H1 (cell line): ENCODE results near the gene DAB2IP. TPM values are rescaled to one million over a fixed set of nuclear protein-coding genes. Genes with fewer than 3 reads are reported as not detected.

Source experiments
- CHD7 ChIP-seq: fragments of 300-600 bp; sonication (generic); IDR thresholded peaks from 2 replicates; pipeline ENCODE4 v1.7.1; 2012; ENCODE audit warnings: low read length, moderate library complexity, mild to moderate bottlenecking, inconsistent platforms; ENCODE audit not compliant: insufficient replicate concordance
- EP300 ChIP-seq, 2 experiments: IDR thresholded peaks; 1 replicate in 1 of 2; 2 replicates in 1 of 2; pipeline ENCODE4 v1.6.1; 2011 to 2012; ENCODE audit warnings: low read depth in 2 of 2, low read length in 2 of 2, mild to moderate bottlenecking in 2 of 2, borderline replicate concordance in 1 of 2, inconsistent platforms in 1 of 2, moderate library complexity in 1 of 2
- EZH2 ChIP-seq: fragments of 200-600 bp; sonication (generic); IDR thresholded peaks from 2 replicates; pipeline ENCODE4 v1.7.1; 2012; ENCODE audit warnings: low read depth, mild to moderate bottlenecking, moderate library complexity, low read length, inconsistent platforms; ENCODE audit not compliant: severe bottlenecking
- polyA plus RNA-seq, 7 experiments: library from polyadenylated mRNA; depleted of rRNA in 3 of 7; stranded (reverse) in 5 of 7; unstranded in 2 of 7; fragments of >200 nt in 5 of 7; fragments of 200-250 nt in 2 of 7; gene quantifications; 1 replicate in 5 of 7; 2 replicates in 1 of 7; 4 replicates in 1 of 7; pipeline versions ENCODE4 v1.2.1 to v1.2.3, GENCODE V29; 2011 to 2013; ENCODE audit warnings: missing spikeins in 2 of 7, mixed read lengths in 2 of 7
- total RNA-seq: library from RNA; stranded (reverse); fragmentation: NEBNext Ultra II Directional; extraction: Animal tissue kit (Norgen Biotek cat#: 25700); gene quantifications from 2 replicates; pipeline ENCODE4 v1.2.1, GENCODE V29; 2021

The DAB2IP gene
- total and polyA plus RNA-seq, 2 of the 8 experiments (the other 6 are each of a cell fraction or from before 2014, with no cell fraction given) = 19.7 to 39.5 TPM

DNA sequence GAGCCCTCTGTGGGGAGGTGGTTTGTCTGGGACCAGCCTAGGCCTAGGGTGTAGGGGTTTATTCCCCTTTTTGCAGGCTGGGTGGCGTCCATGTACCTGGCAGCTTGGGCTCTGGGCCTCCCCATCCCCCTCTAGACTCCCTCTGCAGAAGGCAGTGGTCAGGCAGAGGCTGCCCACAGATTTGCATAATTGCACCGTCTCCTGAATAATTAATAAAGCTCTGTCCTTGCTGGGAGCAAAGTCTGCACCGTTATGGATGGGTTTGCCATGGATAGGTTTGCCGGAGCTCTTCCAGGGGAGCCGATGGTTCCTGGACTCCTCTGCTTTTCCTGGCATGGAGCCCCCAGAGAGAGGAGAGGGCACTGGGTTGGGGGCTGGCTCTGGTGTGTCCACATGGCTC, 60.4 kb downstream of the DAB2IP start (continued):
- TF ChIP-seq CHD7 = no peak
- TF ChIP-seq EZH2 = no peak
- no peak for TF ChIP-seq EP300 (IDR thresholded peaks at IDR 0.05; ENCODE audit: borderline replicate concordance in 1 of 2, low read depth in 2 of 2, low read length in 2 of 2)
